Vagina (tissue), 2 donors: Measurements from ENCODE around the gene RAB5B. TPM values are rescaled to one million over a fixed set of nuclear protein-coding genes. Genes with fewer than 3 reads are reported as not detected.
"Not testable (repeated sequence)": the region's sequence is repeated elsewhere in the genome, so short reads cannot be mapped to it uniquely, and the experiment has no call there.

Source experiments
- DNase-seq, 2 donors: peaks; one replicate each; pipeline ENCODE4 v3.0.0-alpha.2; 2017; ENCODE audit errors: extremely low spot score in 2 of 2
- H3K27ac ChIP-seq: fragments of 200-600 bp; sonication (generic); one replicate; pipeline ENCODE4 v1.5.1; 2019
- H3K27me3 ChIP-seq: fragments of 200-600 bp; sonication (generic); one replicate; pipeline ENCODE4 v1.5.1; 2019
- H3K36me3 ChIP-seq, 2 donors: fragments of 200-600 bp; sonication (generic); one replicate each; pipeline ENCODE4 v1.5.1; 2017 to 2019
- H3K4me1 ChIP-seq: fragments of 200-600 bp; sonication (generic); one replicate; pipeline ENCODE4 v1.5.1; 2019
- H3K4me3 ChIP-seq, 2 donors: fragments of 200-600 bp; sonication (generic); 1 replicate in 1 of 2; 2 replicates in 1 of 2; pipeline ENCODE4 v1.5.1; 2016 to 2019
- H3K9me3 ChIP-seq: fragments of 200-600 bp; sonication (generic); one replicate; pipeline ENCODE4 v1.5.1; 2019
- CTCF ChIP-seq, 3 experiments: fragments of 450-650 bp in 2 of 3; fragments of 200-600 bp in 1 of 3; sonication (generic) in 1 of 3; IDR thresholded peaks; one replicate each; pipeline ENCODE4 v1.5.1; 2017 to 2019; ENCODE audit warnings: antibody characterized with exemption in 3 of 3, mild to moderate bottlenecking in 2 of 3, moderate library complexity in 2 of 3
- POLR2A ChIP-seq, 2 donors: fragments of 450-650 bp; IDR thresholded peaks; one replicate each; pipeline ENCODE4 v1.6.1; 2017; ENCODE audit warnings: antibody characterized with exemption in 2 of 2, mild to moderate bottlenecking in 2 of 2, moderate library complexity in 2 of 2
- POLR2AphosphoS5 ChIP-seq, 2 donors: sonication (generic); formaldehyde crosslinking; IDR thresholded peaks; one replicate each; pipeline ENCODE4 v1.9.0; 2017; ENCODE audit warnings: antibody characterized with exemption in 2 of 2, mild to moderate bottlenecking in 2 of 2, low read depth in 1 of 2; ENCODE audit not compliant: insufficient read depth in 1 of 2
- intact Hi-C: fragments of 100-400 bp; cut with DNase I; formaldehyde crosslinking; loops from one replicate; pipeline ENCODE4 v1.15.1; 2023
- total RNA-seq: library from RNA; depleted of rRNA; stranded (reverse); fragments of >200 nt; gene quantifications from one replicate; pipeline ENCODE4 v1.2.3, GENCODE V29; 2016

The RAB5B gene
- total RNA-seq, 1 donor from 2014 or later = 80.5 TPM

- H3K4me3 ChIP-seq = peak within 1 kb of the TSS; percentile 64 to 76
- H3K27me3 ChIP-seq = no peaks in the 10 kb centered on the region
- intact Hi-C loops = loop anchor here (2.0 kb wide), 1 partner anchor 45 kb away; the partner anchor contains the start of gene SUOX
- peak in 1 of 2 donors; percentile 43 for TF ChIP-seq POLR2A (IDR thresholded peaks at IDR 0.05)
- peak in 1 of 3 experiments; percentile 30 for TF ChIP-seq CTCF (IDR thresholded peaks at IDR 0.05)
- TF ChIP-seq POLR2AphosphoS5 (IDR thresholded peaks at IDR 0.05; ENCODE audit: insufficient read depth in 1 of 2, low read depth in 1 of 2) = peak; percentile 93 to 98
- H3K36me3 ChIP-seq = peaks cover 0 to 21% of the 10 kb centered on the region in 2 donors
- peak in 1 of 2 donors; percentile 97 for DNase-seq
- H3K4me1 ChIP-seq = peaks cover 21% of the 10 kb centered on the region
- peak within 1 kb of the TSS; percentile 71 for H3K27ac ChIP-seq
- H3K9me3 ChIP-seq = no peaks in the 10 kb centered on the region
These were observed 67.9 kb downstream of the RAB5B start, which contains the start of gene RPS26 for GRCh38 chr12:56041552-56042429. TSS of gene RPS26 (plus strand) at chr12:56041918. CDS start at chr12:56042167, 249 bp downstream.

- intact Hi-C loops, DNase-seq, H3K27me3 ChIP-seq, H3K9me3 ChIP-seq: not testable (repeated sequence)
- H3K36me3 ChIP-seq = peaks cover 0 to 21% of the 10 kb centered on the region in 2 donors
- H3K27ac ChIP-seq = peak overlapping the region; percentile 71
- peaks cover 21% of the 10 kb centered on the region for H3K4me1 ChIP-seq
- peak overlapping the region; percentile 64 to 76 for H3K4me3 ChIP-seq
These were observed 68.5 kb downstream of the RAB5B start for GRCh38 chr12:56042430-56042813.

DNA sequence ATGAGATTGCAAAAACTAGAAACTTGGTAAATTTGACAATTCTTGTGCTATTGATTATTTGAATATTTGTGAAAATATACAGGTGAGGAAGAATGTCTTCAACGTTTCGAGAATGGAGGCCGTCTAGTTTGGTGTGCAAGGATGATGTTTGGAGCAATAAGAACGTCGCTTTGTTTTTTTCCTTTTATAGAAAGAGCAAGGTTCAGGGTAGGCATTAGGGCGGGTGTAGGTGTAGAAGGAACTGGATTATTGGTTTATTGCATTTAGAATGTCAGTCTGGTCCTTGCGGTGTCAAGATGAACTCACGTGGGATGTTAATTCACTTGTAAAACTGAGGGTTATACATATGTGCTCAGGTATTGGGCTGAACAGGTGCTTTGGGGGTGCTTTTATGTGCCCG lies 69.0 kb downstream of the RAB5B start:
- DNase-seq = no peak
- Histone ChIP-seq H3K9me3 (no peaks in the 10 kb centered on the region), H3K4me1 (peaks cover 21% of the 10 kb centered on the region), H3K4me3 (peak overlapping the region; percentile 64 to 76), H3K36me3 (peaks cover 0 to 21% of the 10 kb centered on the region in 2 donors), H3K27ac (peak overlapping the region; percentile 71), H3K27me3 (no peaks in the 10 kb centered on the region)
- no peak for TF ChIP-seq POLR2A (IDR thresholded peaks at IDR 0.05)
- no peak for TF ChIP-seq POLR2AphosphoS5 (IDR thresholded peaks at IDR 0.05; ENCODE audit: insufficient read depth in 1 of 2, low read depth in 1 of 2)
- TF ChIP-seq CTCF (IDR thresholded peaks at IDR 0.05) = no peak
- intact Hi-C loops = no loop called here

Other genes with a start within 250 kb of the RAB5B start
- gene CD63, start 245.1 kb upstream of the RAB5B start, total RNA-seq = 568 TPM
- gene GDF11, start 231.0 kb upstream of the RAB5B start, total RNA-seq = 7.6 TPM
- 33.1 TPM for gene SARNP, start 156.4 kb upstream of the RAB5B start, total RNA-seq
- 9.8 TPM for gene ORMDL2, start 156.0 kb upstream of the RAB5B start, total RNA-seq
- 29.2 TPM for gene DNAJC14, start 144.5 kb upstream of the RAB5B start, total RNA-seq
- 21.6 TPM for gene MMP19, start 131.1 kb upstream of the RAB5B start, total RNA-seq
- gene PYM1, start 46.2 kb upstream of the RAB5B start, total RNA-seq = 25.8 TPM
- 140 TPM for gene DGKA, start 42.9 kb upstream of the RAB5B start, total RNA-seq
- gene PMEL, start 8.0 kb upstream of the RAB5B start, total RNA-seq = 1.2 TPM
- 26.0 TPM for gene CDK2, start 7.2 kb upstream of the RAB5B start, total RNA-seq
- 15.5 TPM for gene SUOX, start 23.2 kb downstream of the RAB5B start, total RNA-seq
- 4.4 TPM for gene IKZF4, start 47.0 kb downstream of the RAB5B start, total RNA-seq
- gene RPS26, start 67.8 kb downstream of the RAB5B start, total RNA-seq = 597 TPM
- 53.8 TPM for gene ERBB3, start 106.1 kb downstream of the RAB5B start, total RNA-seq
- 116 TPM for gene PA2G4, start 130.5 kb downstream of the RAB5B start, total RNA-seq
- gene RPL41, start 142.6 kb downstream of the RAB5B start, total RNA-seq = 2,458 TPM
- gene ZC3H10, start 144.2 kb downstream of the RAB5B start, total RNA-seq = 2.0 TPM
- gene ESYT1, start 154.2 kb downstream of the RAB5B start, total RNA-seq = 140 TPM
- 40.8 TPM for gene MYL6B, start 178.5 kb downstream of the RAB5B start, total RNA-seq
- 2,285 TPM for gene MYL6, start 184.3 kb downstream of the RAB5B start, total RNA-seq
- gene SMARCC2, start 215.4 kb downstream of the RAB5B start, total RNA-seq = 95.3 TPM
- gene RNF41, start 247.8 kb downstream of the RAB5B start, total RNA-seq = 79.6 TPM